Measurements from ENCODE around the gene MACROD2.

MACROD2 gene

DNA sequence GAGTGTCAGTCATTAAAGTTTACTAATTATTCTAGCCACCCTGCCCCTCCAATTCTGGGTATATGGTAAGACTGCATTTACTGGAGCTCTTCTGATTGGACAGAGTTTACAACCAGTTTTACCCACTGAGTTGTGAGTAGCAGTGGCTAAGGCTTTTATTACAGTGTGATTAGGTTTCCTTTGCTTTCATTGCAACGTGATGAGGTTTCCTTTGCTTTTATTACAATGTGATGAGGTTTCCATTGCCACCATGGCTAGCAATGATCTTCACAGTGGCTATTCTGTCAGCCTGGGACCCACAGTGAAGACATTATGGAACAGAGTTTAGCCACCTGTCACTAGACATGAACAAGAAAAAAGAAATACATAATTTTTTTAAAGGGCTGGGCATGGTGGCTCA is 1052.3 kb downstream of the MACROD2 start:
- no peak for DNase-seq (ENCODE audit: low spot score)

DNA sequence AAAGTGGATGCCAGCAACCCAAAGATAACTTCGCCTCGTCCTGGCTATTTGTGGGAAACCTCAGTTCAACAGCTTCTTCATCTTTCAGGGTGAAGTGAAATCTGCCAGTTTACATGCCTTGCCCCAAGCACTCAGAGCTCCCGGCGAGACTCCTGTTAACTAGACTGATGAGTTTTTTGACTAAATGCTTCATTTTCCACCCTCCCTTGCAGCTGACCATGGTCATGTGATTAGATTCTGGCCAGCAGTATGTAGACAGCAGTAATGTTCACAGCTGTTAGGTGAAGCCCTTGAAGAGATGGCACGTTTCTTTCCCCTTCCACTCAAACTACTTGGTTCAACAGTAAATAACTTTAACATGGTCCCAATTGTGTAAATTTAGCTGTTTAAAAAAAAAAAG is 1060.9 kb downstream of the MACROD2 start:
- DNase-seq (ENCODE audit: low spot score), result no peak

DNA sequence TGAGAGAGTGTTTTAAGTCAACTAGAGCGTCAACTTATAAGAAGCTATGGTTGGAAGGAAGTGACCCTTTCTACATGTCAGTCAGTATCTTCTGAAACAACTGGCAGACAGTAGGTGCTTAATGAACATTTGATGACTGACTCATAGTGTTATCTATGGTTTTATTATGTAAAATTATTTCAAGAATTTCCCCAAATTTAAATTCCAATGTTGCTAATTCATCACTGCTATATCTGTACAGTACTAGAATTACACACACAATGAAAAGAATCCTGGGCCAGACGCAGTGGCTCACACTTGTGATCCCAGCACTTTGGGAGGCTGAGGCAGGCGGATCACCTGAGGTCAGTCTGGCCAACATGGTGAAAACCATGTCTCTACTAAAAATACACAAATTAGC is 1063.5 kb downstream of the MACROD2 start:
- DNase-seq (ENCODE audit: low spot score), result no peak

DNA sequence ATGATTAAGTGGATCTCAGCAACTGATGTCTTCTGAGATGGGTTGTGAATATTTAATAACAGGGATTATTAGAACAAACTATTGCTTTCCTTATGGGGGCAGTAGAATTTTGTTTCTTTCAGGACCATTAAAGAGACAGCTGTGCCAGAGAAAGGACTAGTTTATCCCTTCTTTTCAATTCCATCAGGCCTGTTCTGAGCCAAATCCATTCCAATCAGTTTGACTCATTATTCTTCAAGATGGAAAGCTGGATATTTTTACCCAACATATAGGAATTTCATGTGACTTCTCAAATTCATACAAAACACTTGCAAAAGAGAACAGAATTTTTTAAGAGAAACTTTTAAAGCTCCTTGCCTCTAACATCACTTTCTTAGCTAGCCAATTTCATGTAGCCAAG is 1064.1 kb downstream of the MACROD2 start:
- no peak for DNase-seq (ENCODE audit: low spot score)

DNA sequence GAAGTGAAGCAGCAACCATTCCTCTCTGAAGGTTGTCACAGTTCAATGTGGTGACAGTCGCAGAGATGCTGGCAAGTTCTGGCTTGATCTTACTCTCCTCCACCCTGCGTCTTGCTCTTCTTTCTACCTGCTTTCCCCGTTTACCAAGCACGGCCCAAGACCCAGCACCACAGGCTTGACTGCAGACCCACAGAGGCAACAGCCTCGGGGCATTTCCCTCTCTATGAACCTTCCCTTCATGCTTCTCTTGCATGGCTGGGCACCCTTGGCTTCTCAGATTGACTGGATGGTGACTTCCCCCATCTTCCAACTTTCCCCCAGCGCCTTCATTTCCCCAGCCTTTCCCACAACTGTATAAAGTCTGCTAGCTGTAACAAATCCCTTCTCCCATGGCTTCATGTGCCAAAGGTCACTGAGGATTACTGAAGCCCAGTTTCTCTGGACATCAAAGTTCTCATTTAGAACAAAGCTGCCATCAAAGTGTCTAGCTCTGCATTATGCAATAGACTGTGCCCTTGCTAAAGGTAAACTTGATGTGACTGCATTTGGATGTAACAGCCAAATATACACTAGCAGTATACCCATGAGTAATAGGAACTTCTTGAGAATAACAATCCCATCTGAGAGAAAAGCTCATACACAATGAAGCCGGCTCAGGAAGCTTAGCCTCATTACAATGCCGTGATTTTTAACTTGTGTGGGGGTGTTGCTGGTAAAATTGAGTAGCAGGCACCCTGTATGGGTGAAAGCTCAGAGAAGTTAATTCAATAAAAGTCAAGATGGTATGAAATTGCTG is 1065.1 kb downstream of the MACROD2 start:
- DNase-seq (ENCODE audit: low spot score), result peak; percentile 46

DNA sequence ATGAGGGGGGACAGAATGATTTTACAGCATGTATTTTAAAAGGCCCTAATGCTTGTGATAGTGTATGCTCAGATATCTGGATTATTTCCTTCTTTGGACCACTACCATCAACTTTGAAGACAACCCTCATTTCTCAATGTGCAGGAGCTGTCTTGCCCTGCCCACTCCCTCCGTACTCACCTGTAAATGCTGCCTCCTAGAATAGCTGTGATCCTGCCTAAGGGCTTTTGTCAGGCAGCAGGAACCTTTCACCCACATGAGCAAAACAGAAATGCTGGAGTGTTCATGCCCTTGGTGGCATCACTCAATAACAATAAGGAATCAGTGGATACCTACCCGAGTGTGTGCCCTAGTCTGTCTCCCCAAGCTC is 1065.7 kb downstream of the MACROD2 start:
- no peak for DNase-seq (ENCODE audit: low spot score)

DNA sequence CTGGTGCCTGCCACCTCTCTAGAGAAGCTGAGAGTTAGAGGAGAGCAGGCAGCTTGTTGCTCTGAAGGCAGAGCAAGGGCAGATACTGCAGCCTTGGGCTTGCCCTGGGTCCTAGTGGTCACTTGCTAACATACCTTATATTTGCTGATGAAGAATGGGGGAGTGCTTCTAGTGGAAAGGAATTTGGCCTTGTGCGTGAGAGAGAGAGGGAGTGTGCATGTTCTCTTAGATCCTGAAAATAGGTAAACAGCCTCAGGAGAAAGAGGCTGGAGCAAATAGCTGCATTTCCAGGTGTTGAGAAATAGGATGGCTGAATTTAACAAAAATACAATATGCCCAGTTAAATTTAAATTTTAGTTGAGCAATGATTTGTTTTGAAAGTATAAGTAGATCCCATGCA is 1066.6 kb downstream of the MACROD2 start:
- DNase-seq (ENCODE audit: low spot score), result peak; percentile 41

DNA sequence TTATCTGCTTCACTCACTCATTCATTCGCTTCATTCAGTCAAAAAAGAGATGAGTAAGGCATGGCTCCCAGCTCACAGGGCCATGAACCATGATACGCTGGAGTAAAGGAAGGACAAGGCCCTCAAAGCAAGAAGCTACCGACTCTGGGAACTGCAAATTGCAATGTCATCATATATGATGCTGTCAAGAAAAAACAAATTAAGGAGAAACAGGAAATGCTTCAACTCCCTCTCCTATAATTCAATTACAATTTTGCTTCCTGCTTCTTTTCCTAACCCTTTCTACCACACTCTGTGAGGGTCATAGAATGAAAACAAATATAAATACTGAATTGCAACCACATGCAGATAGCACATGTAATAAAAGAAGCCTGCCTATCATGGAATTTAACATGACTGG is 1067.8 kb downstream of the MACROD2 start:
- no peak for DNase-seq (ENCODE audit: low spot score)

DNA sequence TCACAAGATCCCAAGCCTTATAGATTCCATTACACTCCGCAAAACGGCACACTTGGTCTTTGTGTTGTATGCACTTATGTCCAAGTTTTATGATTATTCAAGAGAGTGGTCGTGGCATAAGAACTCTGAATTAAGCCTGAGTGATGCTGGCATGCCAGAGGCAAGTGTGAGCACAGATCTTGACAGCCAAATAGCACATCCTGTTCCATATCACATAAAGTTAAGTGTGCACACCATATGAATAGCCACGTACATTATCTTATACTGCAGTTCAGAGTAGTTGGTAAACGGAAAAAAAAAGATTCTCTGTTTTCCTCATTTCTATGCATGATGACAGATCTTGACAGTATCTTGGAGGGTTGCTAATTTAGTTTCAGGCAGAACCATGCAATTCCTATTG is 1069.4 kb downstream of the MACROD2 start:
- no peak for DNase-seq (ENCODE audit: low spot score)

DNA sequence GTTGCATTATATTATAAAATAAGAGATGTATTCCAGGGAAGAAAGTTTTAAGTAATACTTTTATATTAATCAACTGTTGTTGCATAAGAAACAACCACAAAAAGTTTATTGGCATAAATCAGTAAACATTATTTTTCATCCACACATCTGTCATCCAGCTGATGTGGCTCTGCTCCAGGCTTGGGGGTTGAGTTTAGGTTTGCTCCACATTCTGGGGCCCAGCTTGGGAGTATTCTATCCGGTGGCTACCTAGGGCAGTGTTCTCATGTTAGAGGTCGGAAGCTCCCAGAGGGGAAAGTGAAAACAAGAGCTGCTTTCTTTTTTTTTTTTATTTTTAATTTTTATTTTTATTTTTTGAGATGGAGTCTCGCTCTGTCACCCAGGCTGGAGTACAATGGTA is 1070.5 kb downstream of the MACROD2 start:
- no peak for DNase-seq (ENCODE audit: low spot score)

DNA sequence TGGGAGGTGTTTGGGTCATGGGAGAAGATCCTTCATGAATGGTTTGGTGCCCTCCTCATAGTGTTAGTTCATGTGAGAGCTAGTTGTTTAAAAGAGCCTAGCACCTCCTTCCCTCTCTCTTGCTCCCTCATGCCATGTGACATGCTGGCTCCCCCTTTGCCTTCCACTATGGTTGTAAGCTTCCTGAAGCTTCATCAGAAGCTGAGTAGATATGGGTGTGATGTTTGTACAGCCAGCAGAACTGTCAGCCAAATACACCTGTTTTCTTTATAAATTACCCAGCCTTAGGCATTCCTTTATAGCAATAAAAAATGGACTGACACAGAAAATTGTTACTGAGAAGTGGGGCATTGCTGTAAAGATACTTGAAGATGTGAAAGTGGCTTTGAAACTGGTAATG is 1073.2 kb downstream of the MACROD2 start:
- no peak for DNase-seq (ENCODE audit: low spot score)

DNA sequence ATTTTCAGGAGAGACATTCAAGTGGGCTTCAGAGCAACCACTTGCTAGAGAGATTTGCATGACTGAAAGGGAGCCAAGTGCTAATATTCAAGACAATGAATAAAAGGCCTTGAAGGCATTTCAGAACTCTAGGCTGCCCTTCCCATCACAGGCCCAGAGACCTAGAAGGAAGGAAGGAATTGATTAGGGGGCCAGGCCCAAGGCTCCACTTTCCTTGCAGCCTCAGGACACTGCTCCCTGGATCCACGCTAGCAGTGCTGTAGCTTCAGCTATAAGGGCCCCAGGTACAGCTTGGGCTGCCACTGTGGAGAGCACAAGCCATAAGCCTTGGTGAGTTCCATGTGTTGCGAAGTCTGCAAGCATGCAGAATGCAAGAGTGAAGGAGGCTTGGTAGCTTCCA is 1074.0 kb downstream of the MACROD2 start:
- DNase-seq (ENCODE audit: low spot score), result no peak

DNA sequence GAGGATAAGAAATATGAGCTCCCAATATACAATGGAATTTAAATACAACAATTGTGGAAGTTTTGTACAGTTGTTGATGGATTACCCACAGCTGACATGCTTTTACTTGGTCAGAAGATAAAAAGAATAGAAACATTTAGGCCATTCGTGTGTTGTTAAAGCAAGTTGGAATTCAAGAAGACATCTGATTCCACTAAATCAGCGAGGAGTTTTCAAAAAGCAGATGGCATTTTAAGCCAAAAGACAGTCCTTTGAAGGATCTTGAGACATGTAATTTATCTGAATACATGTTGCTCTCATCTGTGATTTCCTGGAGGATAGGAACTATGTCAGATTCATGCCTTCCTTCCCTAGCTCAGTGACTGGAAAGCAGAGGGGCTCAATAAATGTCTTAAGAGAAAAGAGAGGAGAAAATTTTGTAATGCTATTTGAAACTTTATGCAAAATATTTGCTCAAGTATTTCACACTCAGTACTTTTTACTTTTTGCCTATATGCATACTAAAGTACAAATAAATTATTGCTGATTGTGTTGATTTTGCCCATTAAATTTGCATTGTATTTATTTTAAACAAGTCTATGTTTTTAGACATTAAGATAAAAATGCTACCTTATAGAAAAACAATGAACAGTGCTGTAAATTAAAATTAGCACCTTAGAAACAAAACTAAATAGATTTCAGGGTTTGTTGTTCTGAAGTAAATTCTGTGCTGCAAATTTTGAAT is 1075.9 kb downstream of the MACROD2 start:
- DNase-seq (ENCODE audit: low spot score), result no peak

DNA sequence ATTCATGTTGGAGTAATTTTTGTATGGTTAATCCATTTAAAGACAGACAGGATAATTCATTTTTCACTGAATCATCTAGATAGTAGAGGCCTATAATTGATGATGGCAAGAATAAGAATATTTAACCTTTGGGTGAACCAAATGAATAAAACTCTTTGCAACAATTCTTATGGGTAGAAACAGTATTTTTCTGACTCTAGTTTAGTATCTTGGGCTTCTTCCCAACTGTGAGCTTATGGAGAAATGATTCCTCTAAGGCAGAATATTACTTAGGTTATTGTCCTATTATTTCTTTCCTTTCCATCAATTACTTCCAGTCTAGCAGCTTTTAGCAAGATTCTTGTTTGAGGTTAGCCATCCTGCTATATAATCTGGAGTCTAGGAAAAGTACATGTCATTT is 1077.0 kb downstream of the MACROD2 start:
- no peak for DNase-seq (ENCODE audit: low spot score)

DNA sequence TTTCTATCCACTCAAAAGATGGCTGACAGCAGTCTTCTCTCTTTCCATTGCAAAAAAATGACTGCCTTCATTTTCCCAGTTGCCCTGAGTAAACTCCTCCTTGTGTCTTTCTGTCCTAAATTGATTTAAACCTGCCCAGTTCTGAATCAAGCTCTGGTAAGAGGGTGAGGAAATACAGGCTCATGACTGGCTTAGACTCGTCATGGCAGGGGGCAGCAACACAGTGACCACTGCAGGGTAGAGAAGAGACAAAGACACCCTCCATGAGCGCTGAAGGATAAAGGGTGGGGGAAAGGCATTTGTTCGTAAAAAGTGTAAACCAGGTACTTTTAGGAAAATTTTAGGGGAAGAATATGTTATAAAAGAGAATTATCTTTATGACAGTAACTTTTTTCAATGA is 1080.3 kb downstream of the MACROD2 start:
- no peak for DNase-seq (ENCODE audit: low spot score)

DNA sequence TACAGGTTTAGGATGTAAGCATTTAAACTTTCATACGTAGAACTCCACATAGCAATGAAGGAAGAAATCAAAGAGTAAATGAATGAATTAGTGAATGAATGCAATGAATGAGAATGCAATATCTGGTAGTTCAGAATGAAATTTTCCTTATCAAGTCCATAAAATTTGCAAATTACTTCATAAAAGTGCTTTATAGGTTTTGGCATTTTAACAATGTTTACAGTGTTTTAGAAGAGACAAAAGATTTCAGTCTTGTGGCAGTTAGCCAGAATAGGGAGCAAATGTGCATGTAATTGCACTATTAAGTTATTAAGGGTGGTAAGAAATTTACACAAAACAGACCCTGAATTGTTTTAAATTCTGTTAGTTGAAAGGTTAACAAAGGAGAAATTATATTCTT is 1081.5 kb downstream of the MACROD2 start:
- DNase-seq (ENCODE audit: low spot score), result no peak

DNA sequence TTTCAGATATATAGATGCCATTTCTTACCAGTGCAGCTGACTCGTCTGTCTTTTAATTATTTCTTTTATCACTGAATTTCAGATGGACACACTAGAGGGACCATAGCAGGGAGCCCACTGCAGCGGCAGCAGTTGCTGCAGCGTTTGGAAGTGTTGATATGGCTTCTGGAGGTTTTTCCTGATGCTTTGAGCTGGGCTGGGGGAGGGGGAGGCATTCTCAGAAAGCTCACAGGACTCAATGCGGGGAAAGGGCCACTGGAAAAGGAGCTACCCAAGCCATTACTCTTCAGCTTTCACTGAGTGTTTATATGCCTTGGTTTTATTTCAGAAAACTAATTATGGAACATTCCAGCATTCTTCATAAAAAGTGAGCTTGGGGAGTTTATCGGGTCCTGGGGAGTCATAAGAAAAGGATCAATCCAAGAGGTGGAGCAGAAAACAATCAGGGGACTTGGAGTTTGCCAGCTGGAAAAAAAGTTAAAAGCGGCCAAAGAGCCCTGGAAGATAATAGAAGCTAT is 1082.5 kb downstream of the MACROD2 start:
- no peak for DNase-seq (ENCODE audit: low spot score)

DNA sequence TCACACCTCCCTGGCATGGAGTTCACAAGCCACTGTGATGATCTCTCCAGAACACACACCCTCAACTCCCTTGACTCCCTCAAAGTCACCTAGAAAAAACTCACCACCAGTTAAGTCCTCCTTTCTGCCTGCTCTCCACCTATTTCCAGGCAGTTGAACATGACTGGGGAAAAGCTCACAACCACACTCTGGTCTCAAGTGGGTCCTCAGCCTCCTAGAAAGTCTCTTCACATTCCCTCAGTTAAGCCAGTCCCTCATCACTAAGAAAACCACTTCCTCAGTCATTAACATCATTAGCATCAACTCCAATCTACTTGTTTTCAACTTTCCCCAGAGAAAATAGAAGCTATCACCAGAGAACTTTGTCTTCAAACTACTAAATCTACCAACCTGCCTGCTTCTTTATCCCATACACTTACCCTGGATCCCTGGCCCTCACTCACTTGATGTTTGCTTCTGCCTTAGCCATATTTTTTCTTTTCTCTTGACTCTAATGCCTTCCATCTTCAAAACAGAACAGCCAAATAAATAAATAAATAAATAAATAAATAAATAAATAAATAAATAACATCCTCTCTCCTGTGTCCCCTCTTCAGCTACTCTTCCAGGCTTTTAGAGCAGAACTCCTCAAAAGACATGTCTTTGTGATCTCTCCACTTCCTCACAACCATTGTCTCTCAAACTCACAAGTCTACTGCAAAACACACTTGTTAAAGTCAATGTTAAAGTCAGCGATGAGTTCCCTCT is 1084.5 kb downstream of the MACROD2 start:
- no peak for DNase-seq (ENCODE audit: low spot score)

DNA sequence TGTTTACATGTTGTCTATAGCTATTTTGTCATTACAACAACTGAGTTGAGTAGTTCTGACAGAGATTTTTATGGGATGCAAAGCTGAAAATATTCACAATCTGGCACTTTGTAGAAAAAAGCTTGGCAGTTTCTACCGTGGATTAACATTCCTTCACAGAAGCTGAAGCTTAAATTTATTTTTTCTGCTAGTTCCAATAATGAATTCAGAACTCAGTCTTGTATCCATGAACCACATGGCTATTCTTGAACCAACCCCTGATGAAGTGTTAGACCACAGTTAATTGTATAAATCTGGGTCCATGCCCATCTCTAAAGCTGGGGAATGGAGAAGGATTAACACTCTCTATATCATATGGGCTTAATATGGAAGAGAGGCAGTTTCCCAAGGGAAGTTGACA is 1085.9 kb downstream of the MACROD2 start:
- DNase-seq (ENCODE audit: low spot score), result no peak

DNA sequence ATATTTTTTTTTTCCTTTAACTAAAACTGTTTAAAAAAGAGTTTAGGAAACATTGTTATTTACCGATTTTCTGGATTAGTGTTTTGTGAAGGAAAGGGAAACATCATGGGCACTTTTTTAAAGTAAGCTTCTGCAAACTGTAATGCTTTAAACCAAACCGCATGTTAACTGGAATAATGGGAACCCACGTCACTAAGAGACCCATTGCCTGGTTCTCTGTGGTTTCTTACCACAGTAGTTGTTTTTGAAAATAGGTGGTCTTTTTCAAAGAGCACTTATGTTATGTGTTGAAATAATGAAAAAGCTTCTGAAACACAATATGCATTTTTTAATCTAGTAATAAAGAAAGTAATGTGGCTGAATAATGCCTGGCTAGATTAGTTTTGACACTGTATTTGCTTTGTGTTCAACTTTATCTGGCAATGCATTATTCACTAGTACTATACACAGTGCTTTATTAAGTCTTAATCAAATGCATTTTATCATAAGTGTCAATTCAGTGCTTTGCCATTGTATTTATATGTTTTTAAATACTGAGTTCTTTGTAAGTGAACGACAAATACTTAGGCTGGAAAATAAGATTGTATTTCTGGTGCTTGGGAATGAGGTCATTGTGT is 1096.2 kb downstream of the MACROD2 start:
- DNase-seq (ENCODE audit: low spot score), result no peak

DNA sequence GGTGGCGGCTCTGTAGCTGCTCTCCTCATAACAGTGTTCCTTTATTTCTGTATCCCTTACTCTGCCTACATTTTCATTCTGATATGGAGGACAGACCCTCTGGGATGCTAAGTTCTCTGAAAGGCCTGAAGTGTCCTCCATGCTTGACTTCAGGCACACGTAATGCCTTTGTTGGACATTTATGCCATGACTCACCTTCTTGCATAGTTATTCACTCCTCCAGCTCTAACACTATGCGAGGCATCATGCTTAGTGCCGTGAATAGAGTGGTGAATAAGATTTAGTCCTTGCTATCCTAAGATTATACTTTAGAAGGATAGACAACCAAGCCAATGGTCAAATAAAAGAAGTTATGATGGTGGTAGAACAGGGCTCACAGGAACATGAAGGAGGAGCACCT is 1103.0 kb downstream of the MACROD2 start:
- DNase-seq (ENCODE audit: low spot score), result no peak

DNA sequence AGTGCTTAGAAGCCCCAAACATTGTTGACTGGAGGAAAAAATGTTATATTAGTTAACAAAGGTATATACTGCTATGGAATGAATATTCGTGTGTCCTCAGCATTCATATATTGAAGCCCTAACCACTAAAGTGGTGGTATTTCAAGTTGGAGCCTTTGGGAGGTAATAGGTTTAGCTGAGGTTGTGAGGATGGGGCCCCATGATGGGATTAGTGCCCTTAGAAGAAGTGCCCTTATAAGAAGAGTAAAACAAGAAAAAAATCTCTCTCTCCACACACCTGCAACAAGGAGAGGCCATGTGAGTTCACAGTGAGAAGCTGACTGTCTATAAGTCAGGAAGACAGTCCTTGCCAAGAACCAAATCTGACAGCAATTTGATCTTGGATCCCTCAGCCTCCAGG is 1103.8 kb downstream of the MACROD2 start:
- DNase-seq (ENCODE audit: low spot score), result no peak
